NCI-H460 (cell line): ENCODE data around the gene PER1. TPM values are rescaled to one million over a fixed set of nuclear protein-coding genes. Genes with fewer than 3 reads are reported as not detected.
"Not testable (repeated sequence)": the region's sequence is repeated elsewhere in the genome, so short reads cannot be mapped to it uniquely, and the experiment has no call there.

Experiments
- DNase-seq: peaks from one replicate; pipeline ENCODE4 v3.0.0-alpha.2; 2016; ENCODE audit warnings: low read depth; ENCODE audit errors: extremely low read depth
- total RNA-seq: library from RNA; depleted of rRNA; stranded (reverse); fragments of >200 nt; shearing (Covaris generic); gene quantifications from 2 replicates; pipeline ENCODE4 v1.2.3, GENCODE V29; 2014

The PER1 gene
- total RNA-seq, 1 experiment from 2014 or later = 4.6 TPM

GRCh38 chr17:8123695-8124349, 28.4 kb downstream of the PER1 start, which contains the start of gene HES7:
Gene HES7, minus strand, starts transcription at chr17:8124106. Its CDS starts 22 bp downstream, at chr17:8124084.
- peak; percentile 73 for DNase-seq

GRCh38 chr17:8122924-8123694, 29.1 kb downstream of the PER1 start:
- DNase-seq = no peak

GRCh38 chr17:8122422-8122923, 29.7 kb downstream of the PER1 start:
- no peak for DNase-seq

GRCh38 chr17:8121681-8122421, 30.4 kb downstream of the PER1 start:
- peak; percentile 75 for DNase-seq

GRCh38 chr17:8121407-8121680, 30.9 kb downstream of the PER1 start:
- no peak for DNase-seq

- DNase-seq = peak; percentile 84
These were observed 31.4 kb downstream of the PER1 start for GRCh38 chr17:8120520-8121406.

- DNase-seq = peak; percentile 96
These were observed 32.4 kb downstream of the PER1 start for GRCh38 chr17:8119581-8120519.

GRCh38 chr17:8118769-8119580, 33.2 kb downstream of the PER1 start:
- peak; percentile 80 for DNase-seq

GRCh38 chr17:8117980-8118768, 34.0 kb downstream of the PER1 start, which contains the start of gene ALOXE3:
Gene ALOXE3, minus strand, starts transcription at chr17:8118514. Its CDS starts 524 bp downstream, at chr17:8117990.
- no peak for DNase-seq

GRCh38 chr17:8117367-8117979, 34.7 kb downstream of the PER1 start:
- no peak for DNase-seq

GRCh38 chr17:8116776-8117175, 35.4 kb downstream of the PER1 start:
- DNase-seq = no peak

- no peak for DNase-seq
These were observed 41.3 kb downstream of the PER1 start for GRCh38 chr17:8110907-8111306.

GRCh38 chr17:8110456-8110804, 41.8 kb downstream of the PER1 start:
- DNase-seq = no peak

- no peak for DNase-seq
These were observed 42.3 kb downstream of the PER1 start for GRCh38 chr17:8109661-8110455.

GRCh38 chr17:8108972-8109660, 43.1 kb downstream of the PER1 start:
- DNase-seq = no peak

GRCh38 chr17:8106980-8107379, 45.2 kb downstream of the PER1 start:
- DNase-seq = not testable (repeated sequence)
